Hematopoietic multipotent progenitor cell treated with erythropoietin and hydrocortisone succinate and interleukin-3 and kit ligand, for 8 days (in vitro differentiated cells): ENCODE results near the gene RENBP.

ENCODE experiments used
- DNase-seq: peaks from one replicate; pipeline ENCODE4 v3.0.0-alpha.2; 2015

RENBP gene

DNA sequence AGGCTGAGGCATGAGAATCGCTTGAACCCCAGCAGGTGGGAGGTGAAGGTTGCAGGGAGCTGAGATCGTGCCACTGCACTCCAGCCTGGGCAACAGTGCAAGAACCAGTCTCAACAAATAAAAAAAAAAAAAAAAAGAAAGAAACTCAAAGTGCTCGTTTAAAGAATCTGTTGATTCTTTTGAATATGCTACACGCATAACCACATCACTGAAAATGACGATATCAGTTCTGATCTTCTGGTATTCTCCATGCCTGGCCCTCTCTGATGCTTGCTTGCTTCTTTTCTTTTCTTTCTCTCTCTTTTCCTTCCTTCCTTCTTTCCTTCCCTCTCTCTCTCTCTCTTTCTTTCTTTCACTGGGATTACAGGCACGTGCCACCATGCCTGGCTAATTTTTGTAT lies 32.6 kb downstream of the RENBP start:
- no peak for DNase-seq

DNA sequence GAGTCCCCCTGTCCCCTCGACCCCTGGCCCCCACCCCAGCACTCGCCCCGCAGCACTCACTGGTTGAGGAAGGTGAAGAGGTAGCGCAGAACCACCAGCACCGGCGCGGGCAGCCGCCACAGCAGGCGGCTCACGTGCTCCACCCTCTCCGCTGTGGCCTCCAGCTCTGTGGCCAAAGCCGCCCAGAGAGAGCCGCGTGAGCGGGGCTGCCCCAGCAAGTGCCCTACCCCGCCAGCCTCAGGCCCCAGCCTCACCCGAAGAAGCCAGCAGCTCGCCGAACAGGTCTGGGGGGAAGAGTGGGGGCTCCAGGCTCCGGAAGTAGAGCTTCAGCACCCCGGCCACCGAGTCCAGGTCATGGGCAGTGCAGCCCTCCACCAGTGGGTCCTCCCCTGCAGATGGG lies 34.0 kb downstream of the RENBP start:
- DNase-seq, result no peak

DNA sequence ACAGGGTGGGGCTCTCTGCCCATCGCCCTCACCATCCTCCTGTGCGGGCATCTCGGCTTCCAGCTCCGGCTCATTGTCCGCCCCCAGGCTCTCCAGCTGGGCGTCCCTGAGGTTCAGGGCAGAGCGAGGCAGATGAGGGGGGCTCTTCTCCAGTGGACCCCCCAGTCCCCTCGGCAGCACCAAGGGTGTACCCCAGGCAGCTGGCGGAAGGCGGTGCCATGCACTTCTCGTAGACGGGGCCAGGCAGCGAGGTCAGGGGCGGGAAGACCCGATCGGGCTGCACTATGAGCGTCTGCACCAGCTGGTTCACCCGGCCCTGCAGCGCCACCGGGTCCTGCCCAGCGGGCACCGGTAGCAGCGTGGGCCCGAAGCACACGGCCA lies 34.5 kb downstream of the RENBP start:
- DNase-seq, result no peak

DNA sequence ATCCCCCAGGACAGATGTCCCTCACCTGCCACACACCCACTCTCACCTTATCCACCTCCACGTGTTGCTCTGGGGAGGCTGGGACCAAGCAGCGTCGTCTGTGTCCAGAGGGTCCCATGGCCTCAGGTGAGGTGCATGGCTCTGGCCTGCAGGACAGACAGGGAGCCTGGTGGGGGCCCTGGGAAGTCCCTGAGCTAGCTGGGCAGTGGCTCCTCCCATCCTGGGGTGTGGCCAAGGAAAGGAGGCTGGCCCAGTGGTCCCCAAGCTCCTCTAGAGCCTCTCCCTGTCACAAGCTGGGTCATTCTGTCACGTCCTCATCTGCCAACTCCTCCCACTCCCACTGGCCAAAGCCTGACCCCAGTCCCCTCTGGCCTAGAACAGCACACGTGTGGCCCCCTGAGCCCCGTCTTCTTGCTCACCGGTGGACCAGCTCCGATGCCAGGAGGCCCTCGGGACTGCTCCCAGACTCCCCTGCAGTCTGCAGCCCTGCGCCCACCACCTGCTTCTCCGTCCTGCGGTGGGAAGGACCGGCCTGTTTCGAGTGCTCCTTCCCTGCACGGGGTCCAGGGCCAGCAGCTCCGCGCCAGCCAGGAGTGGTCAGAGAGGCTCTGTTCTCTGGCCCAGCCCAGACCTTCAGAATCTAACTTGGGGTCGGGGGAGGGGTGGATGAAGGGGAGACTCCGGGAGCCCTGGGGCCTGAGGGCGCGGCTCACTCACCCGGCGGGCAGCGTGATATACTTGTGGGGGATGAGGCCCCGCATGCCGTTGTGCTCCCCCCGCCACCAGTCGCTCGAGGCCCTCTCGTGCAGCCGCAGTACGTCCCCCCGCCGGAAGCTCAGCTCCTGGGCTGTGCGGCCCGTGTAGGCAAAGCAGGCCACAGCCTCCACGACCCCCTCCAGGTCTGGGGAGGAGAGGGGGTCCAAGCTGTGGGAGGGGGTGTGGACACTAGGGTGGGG lies 35.1 kb downstream of the RENBP start:
- DNase-seq, result peak; percentile 21

DNA sequence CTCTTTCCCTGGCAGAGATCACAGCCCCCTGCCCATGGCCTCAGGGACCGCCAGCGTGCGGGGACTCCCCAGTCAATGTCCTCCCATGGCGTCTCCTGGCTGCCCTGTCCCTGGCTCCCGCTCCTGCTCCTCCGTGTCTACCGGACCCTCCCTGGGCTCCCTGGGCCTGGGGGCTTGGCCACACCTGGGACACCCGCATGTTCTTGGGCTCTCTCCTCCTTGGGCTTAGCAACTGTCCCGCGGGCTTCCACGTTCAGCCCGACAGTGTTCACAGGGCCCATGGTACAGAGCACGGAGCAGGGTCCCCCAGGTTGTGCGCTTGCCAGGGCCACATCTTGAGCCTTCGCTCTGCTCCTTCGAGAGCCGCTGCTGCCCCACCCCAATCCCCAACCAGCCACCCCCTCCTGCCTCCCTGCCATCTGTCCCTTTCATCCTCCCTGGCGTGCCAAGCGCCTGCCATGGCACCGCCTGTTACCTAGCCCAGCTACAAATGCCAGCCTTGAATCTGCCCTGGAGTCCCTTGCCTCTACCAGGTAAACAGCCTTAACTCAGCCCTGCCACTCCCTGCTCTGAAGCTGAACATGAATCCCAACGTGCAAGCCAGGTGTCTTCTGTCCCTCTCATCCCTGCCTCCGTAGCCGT lies 36.1 kb downstream of the RENBP start:
- DNase-seq, result no peak

DNA sequence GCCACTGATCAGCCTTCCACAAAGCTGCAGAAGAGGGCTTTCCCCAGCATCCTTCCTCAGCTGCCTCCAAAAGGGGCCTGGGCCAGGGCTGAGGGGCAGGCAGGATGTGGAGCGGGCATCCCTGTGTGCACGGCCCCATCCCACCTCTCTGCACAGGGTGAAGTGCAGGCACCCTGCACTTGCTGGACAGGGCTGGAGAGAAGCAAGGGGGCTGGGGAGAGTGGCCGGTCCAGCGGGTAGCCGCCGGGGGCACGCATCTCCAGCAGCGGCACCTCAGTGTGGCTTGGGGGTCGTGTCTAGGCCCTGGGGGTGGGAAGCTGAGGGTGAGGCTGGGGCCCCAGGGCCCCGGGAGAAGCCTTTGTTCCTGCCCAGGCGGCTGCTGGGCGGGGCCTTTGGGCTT lies 37.0 kb downstream of the RENBP start:
- DNase-seq, result no peak

DNA sequence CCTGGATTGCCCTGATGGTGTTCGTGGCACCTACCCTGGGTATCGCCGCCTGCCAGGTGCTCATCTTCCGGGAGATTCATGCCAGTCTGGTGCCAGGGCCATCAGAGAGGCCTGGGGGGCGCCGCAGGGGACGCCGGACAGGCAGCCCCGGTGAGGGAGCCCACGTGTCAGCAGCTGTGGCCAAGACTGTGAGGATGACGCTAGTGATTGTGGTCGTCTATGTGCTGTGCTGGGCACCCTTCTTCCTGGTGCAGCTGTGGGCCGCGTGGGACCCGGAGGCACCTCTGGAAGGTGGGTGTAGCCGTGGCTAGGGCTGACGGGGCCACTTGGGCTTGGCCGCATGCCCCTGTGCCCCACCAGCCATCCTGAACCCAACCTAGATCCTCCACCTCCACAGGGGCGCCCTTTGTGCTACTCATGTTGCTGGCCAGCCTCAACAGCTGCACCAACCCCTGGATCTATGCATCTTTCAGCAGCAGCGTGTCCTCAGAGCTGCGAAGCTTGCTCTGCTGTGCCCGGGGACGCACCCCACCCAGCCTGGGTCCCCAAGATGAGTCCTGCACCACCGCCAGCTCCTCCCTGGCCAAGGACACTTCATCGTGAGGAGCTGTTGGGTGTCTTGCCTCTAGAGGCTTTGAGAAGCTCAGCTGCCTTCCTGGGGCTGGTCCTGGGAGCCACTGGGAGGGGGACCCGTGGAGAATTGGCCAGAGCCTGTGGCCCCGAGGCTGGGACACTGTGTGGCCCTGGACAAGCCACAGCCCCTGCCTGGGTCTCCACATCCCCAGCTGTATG lies 38.1 kb downstream of the RENBP start:
- DNase-seq, result no peak

DNA sequence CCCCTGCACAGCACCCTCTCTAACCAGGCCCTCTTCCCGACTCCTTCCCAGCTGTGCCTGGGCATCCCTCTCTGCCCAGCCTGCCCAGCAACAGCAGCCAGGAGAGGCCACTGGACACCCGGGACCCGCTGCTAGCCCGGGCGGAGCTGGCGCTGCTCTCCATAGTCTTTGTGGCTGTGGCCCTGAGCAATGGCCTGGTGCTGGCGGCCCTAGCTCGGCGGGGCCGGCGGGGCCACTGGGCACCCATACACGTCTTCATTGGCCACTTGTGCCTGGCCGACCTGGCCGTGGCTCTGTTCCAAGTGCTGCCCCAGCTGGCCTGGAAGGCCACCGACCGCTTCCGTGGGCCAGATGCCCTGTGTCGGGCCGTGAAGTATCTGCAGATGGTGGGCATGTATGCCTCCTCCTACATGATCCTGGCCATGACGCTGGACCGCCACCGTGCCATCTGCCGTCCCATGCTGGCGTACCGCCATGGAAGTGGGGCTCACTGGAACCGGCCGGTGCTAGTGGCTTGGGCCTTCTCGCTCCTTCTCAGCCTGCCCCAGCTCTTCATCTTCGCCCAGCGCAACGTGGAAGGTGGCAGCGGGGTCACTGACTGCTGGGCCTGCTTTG lies 38.9 kb downstream of the RENBP start:
- no peak for DNase-seq

DNA sequence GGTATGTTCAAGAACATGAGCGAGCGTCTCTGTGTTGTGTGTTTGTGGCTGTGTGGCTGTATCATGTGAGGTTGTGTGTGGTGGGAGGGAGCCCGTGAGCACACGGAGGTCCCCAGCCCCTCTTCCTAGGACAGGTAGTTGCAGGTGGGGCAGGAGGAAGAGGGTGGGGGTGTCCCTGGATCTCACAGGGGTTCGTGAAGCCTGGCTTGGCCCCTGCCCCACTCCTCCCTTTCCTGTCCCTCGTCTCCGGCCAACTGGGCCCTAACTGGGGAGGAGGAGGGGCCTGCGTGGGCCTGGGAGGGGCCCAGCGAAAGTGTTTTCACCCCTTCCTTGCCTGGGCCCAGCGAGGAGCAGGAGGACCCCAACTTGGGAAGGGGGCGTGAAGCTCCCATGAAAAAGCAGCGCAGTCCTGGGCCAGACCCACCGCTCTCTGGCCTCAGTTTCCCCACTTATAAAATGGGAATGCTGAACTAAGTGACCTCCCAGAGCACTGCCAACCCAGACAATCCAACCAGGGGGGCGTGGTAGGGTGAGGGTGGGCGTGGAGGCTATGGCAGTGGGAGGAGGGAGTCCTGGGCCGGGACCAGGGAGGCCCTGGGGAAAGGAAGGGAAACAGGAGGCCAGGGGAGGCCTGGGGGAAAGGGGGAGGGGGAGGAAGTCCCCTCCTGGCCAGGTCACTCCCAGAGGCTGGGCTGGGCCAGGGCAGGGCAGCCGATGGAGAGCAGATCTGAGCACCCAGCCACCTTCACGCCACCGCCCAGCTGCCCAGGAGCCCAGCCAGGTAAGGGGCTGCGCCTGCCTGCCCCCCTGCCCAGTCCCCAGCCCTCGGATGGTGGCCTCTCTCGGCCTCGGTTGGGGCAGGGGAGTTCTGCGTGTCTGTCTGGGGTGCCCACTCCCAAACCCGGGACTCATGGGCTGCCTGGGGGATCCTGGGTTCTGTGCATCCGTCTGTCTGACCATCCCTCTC lies 40.2 kb downstream of the RENBP start, which contains the start of gene AVPR2:
Gene AVPR2 (plus strand): TSS at position 683 of the 967 bp plus-strand sequence. CDS start 473 bp downstream, outside the sequence.
- DNase-seq, result no peak

DNA sequence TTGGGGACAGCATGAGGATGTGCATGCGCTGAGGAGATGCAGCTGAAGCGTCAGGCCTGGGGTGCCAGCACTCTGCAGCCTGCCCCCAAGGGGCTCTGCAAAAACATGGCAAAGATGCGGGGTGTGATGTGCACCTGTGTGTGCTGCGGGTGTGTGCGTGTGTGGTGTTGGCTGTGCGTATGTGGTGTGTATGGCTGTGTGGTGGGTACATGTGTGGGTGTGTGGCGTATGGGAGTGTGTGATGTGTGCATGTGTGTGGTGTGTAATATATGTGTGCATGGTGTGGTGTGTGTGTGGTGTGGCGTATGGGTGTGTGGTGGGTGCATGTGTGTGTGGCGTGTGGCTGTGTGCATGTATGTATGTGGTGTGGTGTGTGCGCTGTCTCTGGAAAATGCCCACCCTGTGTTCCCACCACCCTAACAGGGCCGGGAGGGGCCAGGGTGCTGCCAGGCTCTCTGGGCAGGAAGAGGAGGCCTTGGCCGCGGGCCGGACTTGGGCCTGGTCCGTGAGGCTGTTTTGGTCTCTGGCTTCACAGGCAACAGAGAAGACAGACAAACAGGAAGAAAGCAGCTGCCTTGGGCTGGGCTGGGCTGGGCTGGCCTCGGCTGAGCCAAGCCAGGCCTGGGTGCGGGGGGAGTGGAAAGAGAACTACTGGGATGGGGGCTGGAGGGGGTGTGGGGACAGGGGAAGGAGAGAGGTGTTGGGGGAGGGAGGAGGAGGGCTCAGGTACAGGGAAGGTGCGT lies 41.0 kb downstream of the RENBP start:
- no peak for DNase-seq

DNA sequence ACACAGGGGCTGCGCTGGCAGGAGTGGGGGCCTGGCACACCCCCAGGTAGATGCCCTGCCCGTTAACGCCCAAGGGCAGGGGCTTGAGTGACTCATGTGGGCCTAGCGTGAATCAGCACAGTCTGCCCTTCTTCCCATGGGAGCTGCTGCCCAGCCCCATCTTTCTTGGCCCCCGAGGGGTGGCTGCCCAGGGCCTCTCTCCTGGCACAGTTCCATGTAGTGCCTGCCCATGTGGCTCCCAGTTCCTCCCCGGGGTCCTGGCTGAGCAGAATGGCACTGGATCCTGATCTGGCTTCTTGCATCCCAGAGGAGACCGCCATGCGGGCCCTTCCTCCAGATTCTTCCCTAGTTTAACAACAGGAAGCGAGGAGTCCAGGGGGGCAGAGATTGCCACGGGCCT lies 42.1 kb downstream of the RENBP start:
- DNase-seq, result no peak

DNA sequence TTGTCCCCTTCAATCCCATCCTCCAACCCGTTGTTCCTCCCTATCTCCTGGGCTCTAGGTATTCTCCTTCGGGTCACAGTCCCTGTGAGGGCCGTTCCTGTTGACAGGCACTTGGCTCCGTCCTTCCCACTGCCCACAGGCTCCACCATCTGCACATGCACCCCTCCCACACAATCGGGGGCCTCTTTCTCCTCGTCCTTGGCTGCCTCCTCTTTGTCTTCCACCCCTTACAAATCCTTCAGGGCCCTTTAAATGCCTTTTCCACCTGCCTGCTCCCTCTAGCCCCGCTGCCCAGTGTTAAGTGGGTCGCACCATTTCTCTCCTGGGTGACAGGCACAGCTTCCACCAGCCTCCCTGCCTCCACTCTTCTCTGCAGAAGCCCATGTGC lies 42.7 kb downstream of the RENBP start:
- DNase-seq, result no peak

DNA sequence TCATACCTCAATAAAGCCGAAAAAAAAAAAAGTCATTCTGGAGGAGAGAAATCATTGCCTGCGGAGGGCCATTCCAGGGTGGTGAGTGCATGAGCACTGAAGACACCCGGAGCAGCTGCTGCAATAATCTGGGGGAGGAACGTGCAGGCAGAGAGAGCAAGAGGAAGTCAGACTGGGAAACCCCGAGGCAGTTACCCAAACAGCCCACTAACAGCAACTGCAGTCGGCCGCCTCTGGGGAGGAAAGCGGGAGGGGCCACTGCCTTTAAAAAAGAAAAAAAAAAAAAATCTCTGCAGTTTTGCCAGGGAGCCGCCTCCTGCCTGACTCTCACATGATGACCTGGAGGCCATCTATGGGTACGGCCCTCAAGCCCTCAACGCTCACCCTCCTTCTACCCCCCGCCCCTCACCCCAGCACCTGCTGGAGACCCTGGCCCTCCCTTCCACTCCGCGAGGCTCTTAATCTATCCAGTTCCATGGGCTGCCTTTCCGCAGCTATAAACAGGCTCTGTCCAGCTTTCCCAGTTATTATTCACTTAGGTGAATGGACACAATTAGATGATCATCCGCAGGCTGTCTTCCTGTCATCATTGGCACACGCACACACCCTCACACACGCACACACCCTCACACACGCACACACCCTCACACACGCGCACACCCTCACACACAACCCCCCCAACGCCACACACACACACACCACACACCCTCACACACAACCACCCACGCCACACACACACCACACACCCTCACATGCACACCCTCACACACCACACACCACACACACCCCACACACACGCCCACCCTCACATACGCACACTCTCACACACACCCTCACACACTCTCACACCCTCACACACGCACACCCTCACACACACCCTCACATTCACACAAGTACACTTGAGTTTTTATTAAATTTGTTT lies 43.4 kb downstream of the RENBP start:
- DNase-seq, result peak; percentile 27

DNA sequence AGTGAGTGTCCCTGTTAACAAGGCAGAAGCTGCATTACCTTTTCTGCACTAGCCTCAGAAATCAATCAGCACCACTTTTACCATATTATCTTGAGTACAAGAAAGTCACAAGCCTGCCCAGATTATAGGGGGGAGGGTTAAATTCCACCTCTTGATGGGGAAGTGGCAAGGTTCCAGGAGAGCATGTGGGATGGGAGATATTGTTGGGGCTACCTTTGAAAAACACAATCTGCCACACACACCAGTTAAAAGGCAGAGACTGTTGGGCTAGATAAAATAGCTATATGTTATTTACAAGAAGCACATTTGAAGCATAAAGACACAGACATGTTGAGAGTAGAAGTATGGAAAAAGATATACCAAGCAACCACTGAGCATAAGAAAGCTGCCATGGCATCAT lies 46.5 kb downstream of the RENBP start:
- peak; percentile 94 for DNase-seq

DNA sequence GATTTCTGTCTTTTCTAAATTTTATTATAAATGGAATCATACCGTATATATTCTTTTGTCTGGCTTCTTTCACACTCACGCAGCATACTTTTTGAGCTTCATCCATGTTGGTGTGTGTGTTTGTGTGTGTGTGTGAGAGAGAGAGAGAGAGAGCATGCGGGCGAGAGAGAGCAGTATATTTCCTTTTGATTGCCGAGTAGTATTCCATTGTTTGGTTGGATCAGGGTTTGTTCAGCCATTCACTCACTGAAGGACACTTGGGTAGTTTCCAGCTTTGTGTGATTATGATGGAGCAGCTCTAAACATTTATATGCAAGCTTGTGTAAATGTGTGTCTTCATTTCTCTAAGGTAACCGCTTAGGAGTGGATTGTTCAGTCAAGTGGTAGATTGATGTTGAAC lies 55.3 kb downstream of the RENBP start:
- DNase-seq, result no peak

DNA sequence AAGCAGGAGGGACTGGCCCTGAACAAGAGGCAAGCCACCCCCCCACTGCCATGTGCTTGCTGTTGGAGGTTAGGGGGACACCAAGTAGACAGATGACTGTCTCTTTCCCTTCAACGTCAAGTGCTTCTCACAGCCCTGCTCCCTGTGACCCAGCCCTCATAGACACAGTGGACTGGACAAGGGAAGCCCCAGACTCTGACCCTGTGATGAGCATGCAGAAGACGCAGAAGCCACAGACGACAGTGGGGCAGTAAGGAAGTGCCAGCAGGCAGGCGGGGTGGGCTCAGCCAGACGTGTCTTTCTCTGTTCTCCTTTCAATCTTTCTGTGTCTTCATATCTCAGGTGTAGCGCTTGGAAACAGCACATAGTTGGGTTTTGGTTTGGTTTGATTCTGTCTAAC lies 56.1 kb downstream of the RENBP start:
- DNase-seq, result no peak

DNA sequence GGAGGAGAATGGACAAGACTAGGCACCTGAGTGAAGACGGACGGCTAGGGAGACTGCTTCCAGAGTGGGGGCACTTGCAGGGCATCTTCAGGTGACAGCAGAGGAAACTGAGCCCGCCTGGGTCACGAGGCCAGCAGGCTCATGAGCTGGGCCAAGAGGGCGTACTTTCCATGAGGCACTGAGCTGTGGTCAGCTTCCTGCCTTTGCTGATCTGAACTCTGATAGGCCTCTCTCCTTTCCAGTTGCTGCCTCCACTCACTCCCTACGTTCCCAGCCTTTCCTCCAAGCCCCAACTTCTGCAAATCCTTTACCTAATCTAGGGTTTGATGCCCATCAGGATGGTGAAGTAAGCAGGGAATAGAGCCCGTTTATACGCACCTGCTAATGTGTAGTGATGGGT lies 57.1 kb downstream of the RENBP start:
- no peak for DNase-seq

DNA sequence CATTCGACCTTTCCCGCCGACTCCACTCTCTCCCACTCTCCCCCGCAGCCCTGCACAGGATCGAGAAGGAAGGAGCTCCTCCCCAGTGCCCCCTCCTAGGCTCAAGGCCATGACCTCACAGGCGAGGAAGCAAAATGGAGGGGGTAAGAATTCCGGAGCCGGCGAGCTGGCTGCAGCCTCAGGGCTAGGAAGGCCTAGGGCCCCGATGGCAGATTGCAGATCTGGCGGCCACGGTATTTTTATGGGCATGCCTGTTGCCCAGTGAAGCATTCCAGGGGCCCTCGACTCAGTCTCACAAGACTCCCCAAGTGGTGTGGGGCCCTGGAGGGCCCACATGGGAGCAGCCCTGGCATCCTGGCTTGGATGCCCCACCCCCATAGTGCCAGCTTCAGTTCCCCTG lies 57.5 kb downstream of the RENBP start:
- DNase-seq, result no peak

DNA sequence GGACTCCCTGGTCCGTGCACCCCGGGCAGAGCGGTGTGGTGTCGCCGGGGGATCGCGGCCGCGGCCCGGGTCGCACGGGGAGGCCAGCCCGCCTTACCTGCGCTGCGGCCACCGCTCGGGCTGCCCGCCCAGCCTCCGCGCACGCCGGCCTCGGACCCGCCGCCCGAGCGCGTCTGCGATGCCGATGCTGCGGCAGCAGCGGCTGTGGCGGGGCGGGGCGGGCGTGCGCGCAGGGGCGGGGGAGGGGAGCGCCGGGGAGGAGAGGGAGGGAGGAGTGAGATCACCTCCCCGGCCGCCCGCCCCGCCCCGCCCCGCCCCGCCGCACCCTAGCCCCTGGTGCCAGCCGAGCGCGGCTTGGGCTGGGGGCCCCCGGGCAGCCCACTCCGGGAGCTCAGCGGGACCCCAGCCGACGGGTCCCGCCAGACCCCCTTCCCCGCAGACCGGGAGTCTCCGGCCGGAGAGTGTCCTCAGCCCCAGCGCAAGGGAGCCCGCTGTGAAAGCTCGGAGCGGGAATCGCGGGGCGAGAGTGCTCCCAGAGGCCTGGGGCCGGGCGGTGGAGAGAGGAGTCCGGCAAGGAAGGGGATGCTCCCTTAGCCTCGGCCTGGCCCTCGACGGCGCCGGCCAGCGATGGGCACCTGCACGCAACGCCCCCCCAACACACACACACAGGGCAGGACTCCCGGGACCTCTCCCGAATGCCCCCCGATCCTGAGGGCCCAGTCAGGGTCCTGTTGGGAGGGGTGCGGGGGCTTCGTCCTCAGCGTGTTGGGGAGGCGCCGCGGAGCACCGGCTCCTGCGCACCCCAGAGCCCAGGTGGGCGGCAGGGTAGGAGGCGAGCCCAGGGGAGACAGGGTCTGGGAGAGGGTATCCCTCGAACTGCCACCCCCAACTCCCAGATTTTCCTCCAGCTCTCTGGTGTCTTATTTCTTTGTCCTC lies 58.2 kb downstream of the RENBP start, which contains the start of gene L1CAM:
Gene L1CAM (minus strand): TSS at position 206 of the 936 bp plus-strand sequence. CDS start 10,337 bp downstream, outside the sequence.
- DNase-seq, result no peak
